Vagina (tissue), 2 donors: ENCODE data around the gene RPS28. TPM values are rescaled to one million over a fixed set of nuclear protein-coding genes. Genes with fewer than 3 reads are reported as not detected.
"Not testable (repeated sequence)": the region's sequence is repeated elsewhere in the genome, so short reads cannot be mapped to it uniquely, and the experiment has no call there.

Experiments
- DNase-seq, 2 donors: peaks; one replicate each; pipeline ENCODE4 v3.0.0-alpha.2; 2017; ENCODE audit errors: extremely low spot score in 2 of 2
- H3K27ac ChIP-seq: fragments of 200-600 bp; sonication (generic); one replicate; pipeline ENCODE4 v1.5.1; 2019
- H3K27me3 ChIP-seq: fragments of 200-600 bp; sonication (generic); one replicate; pipeline ENCODE4 v1.5.1; 2019
- H3K36me3 ChIP-seq, 2 donors: fragments of 200-600 bp; sonication (generic); one replicate each; pipeline ENCODE4 v1.5.1; 2017 to 2019
- H3K4me1 ChIP-seq: fragments of 200-600 bp; sonication (generic); one replicate; pipeline ENCODE4 v1.5.1; 2019
- H3K4me3 ChIP-seq, 2 donors: fragments of 200-600 bp; sonication (generic); 1 replicate in 1 of 2; 2 replicates in 1 of 2; pipeline ENCODE4 v1.5.1; 2016 to 2019
- H3K9me3 ChIP-seq: fragments of 200-600 bp; sonication (generic); one replicate; pipeline ENCODE4 v1.5.1; 2019
- POLR2A ChIP-seq, 2 donors: fragments of 450-650 bp; IDR thresholded peaks; one replicate each; pipeline ENCODE4 v1.6.1; 2017; ENCODE audit warnings: antibody characterized with exemption in 2 of 2, mild to moderate bottlenecking in 2 of 2, moderate library complexity in 2 of 2
- POLR2AphosphoS5 ChIP-seq, 2 donors: sonication (generic); formaldehyde crosslinking; IDR thresholded peaks; one replicate each; pipeline ENCODE4 v1.9.0; 2017; ENCODE audit warnings: antibody characterized with exemption in 2 of 2, mild to moderate bottlenecking in 2 of 2, low read depth in 1 of 2; ENCODE audit not compliant: insufficient read depth in 1 of 2
- intact Hi-C: fragments of 100-400 bp; cut with DNase I; formaldehyde crosslinking; loops from one replicate; pipeline ENCODE4 v1.15.1; 2023
- total RNA-seq: library from RNA; depleted of rRNA; stranded (reverse); fragments of >200 nt; gene quantifications from one replicate; pipeline ENCODE4 v1.2.3, GENCODE V29; 2016
- TF ChIP-seq, protein P1 (sequence below), 3 experiments: fragments of 450-650 bp in 2 of 3; fragments of 200-600 bp in 1 of 3; sonication (generic) in 1 of 3; IDR thresholded peaks; one replicate each; pipeline ENCODE4 v1.5.1; 2017 to 2019; ENCODE audit warnings: antibody characterized with exemption in 3 of 3, mild to moderate bottlenecking in 2 of 3, moderate library complexity in 2 of 3

The RPS28 gene
- total RNA-seq, 1 donor from 2014 or later = 516 TPM

GRCh38 chr19:8316351-8317125 lies 4.8 kb upstream of the RPS28 start:
- TF ChIP-seq POLR2AphosphoS5 (IDR thresholded peaks at IDR 0.05; ENCODE audit: insufficient read depth in 1 of 2, low read depth in 1 of 2) = no peak
- TF ChIP-seq, protein P1, sequence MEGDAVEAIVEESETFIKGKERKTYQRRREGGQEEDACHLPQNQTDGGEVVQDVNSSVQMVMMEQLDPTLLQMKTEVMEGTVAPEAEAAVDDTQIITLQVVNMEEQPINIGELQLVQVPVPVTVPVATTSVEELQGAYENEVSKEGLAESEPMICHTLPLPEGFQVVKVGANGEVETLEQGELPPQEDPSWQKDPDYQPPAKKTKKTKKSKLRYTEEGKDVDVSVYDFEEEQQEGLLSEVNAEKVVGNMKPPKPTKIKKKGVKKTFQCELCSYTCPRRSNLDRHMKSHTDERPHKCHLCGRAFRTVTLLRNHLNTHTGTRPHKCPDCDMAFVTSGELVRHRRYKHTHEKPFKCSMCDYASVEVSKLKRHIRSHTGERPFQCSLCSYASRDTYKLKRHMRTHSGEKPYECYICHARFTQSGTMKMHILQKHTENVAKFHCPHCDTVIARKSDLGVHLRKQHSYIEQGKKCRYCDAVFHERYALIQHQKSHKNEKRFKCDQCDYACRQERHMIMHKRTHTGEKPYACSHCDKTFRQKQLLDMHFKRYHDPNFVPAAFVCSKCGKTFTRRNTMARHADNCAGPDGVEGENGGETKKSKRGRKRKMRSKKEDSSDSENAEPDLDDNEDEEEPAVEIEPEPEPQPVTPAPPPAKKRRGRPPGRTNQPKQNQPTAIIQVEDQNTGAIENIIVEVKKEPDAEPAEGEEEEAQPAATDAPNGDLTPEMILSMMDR (IDR thresholded peaks at IDR 0.05) = no peak
- TF ChIP-seq POLR2A (IDR thresholded peaks at IDR 0.05) = no peak
- DNase-seq = no peak
- Histone ChIP-seq H3K36me3 (peaks cover 0 to 31% of the 10 kb centered on the region in 2 donors), H3K9me3 (no peaks in the 10 kb centered on the region), H3K27ac (no peak overlapping the region), H3K4me1 (peaks cover 20% of the 10 kb centered on the region), H3K4me3 (no peak overlapping the region), H3K27me3 (no peaks in the 10 kb centered on the region)
- intact Hi-C loops = no loop called here

- H3K27ac ChIP-seq, intact Hi-C loops, H3K27me3 ChIP-seq, DNase-seq, H3K9me3 ChIP-seq, H3K4me3 ChIP-seq: not testable (repeated sequence)
- H3K36me3 ChIP-seq = peaks cover 0 to 35% of the 10 kb centered on the region in 2 donors
- peaks cover 33% of the 10 kb centered on the region for H3K4me1 ChIP-seq
Measured at GRCh38 chr19:8318835-8319234, 2.5 kb upstream of the RPS28 start.

DNA sequence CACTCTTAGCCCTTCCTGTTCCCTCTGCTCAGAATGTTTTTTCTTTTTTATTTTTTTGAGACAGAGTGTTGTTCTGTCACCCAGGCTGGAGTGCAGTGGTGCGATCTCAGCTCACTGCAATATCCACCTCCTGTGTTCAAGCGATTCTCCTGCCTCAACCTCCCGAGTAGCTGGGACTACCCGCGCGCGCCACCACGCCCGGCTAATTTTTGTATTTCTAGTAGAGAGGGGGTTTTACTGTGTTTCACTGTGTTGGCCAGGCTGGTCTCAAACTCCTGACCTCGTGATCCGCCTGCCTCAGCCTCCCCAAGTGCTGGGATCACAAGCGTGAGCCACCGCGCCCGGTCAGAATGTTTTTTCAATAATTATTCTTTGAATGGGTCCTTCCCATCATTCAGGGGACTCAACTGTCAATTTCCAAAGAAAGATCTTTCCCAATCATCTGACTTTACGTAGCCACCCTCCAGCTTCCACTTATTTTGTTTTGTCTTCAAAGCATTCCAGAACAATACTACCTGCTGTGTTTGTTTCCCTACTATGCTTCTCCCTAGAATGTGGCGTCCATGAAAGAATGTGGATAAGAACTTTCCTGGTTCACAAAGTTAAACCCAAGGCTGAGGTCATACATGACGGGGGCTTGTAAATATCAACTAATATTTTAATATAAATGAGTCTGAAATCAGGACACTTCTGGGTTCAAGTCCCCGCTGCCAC lies 1.3 kb upstream of the RPS28 start:
- no peak for DNase-seq
- Histone ChIP-seq H3K4me1 (peaks cover 37% of the 10 kb centered on the region), H3K27ac (peak overlapping the region; percentile 95), H3K27me3 (no peaks in the 10 kb centered on the region), H3K9me3 (no peaks in the 10 kb centered on the region), H3K36me3 (peaks cover 0 to 23% of the 10 kb centered on the region in 2 donors), H3K4me3 (peak overlapping the region; percentile 83 to 98)
- intact Hi-C loops = no loop called here
- TF ChIP-seq POLR2A (IDR thresholded peaks at IDR 0.05) = no peak
- TF ChIP-seq POLR2AphosphoS5 (IDR thresholded peaks at IDR 0.05; ENCODE audit: insufficient read depth in 1 of 2, low read depth in 1 of 2) = no peak
- TF ChIP-seq, protein P1 (IDR thresholded peaks at IDR 0.05) = no peak

DNA sequence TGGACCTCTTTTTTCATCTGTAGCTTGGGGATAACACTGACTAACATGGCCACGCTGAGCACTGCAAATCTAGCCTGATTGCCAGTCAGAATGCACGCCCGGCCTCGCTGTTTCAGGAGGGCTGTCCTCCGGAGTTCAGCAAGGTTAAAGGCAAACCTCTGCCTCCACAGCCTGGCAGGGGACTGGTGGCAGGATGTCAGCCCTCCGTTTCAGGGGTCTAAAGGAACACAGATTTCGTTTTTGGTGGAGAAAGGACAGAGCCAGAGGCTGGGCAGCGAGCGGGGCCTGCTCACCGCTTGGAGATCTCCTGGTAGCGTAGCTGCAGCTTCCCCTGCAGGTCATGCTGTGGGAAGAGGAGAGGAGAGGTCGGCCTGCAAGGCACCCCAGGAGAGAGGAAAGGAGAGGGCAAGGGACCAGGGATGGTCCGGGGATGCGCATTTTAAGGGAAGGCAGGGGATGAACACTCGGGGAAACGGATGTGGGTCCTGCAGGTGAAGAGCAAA lies 681 bp upstream of the RPS28 start:
- peaks cover 0 to 17% of the 10 kb centered on the region in 2 donors for H3K36me3 ChIP-seq
- intact Hi-C loops = no loop called here
- H3K4me3 ChIP-seq = peak overlapping the region; percentile 83 to 98
- H3K4me1 ChIP-seq = peaks cover 37% of the 10 kb centered on the region
- H3K9me3 ChIP-seq = no peaks in the 10 kb centered on the region
- peak overlapping the region; percentile 95 for H3K27ac ChIP-seq
- H3K27me3 ChIP-seq = no peaks in the 10 kb centered on the region
- DNase-seq = no peak
- TF ChIP-seq POLR2A (IDR thresholded peaks at IDR 0.05) = no peak
- TF ChIP-seq, protein P1 (IDR thresholded peaks at IDR 0.05) = no peak
- TF ChIP-seq POLR2AphosphoS5 (IDR thresholded peaks at IDR 0.05; ENCODE audit: insufficient read depth in 1 of 2, low read depth in 1 of 2) = no peak

DNA sequence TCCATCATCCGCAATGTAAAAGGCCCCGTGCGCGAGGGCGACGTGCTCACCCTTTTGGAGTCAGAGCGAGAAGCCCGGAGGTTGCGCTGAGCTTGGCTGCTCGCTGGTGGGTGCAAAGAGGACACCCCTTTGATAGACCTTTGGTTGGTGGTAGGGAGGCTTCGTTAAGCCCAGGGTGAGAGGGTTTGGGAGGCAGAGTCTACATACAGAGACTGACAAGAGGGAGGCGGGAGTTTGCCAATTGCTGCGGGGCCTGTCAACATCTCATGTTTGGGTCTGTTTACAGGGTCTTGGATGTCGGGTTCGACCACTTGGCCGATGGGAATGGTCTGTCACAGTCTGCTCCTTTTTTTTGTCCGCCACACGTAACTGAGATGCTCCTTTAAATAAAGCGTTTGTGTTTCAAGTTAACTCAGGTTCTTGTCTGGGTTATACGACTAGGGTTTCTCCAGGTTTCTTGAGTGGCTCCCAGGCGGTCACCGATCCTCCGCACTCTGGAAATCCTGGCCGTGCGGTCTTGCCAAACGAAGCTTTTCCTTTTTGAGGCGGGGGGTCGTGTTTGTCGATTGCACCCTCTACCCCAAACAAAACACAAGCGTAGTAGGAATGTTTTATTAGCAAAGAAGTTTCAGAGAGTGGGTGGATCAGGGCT lies 816 bp downstream of the RPS28 start:
- no peak for DNase-seq
- peak overlapping the region; percentile 95 for H3K27ac ChIP-seq
- peaks cover 37% of the 10 kb centered on the region for H3K4me1 ChIP-seq
- no peaks in the 10 kb centered on the region for H3K9me3 ChIP-seq
- TF ChIP-seq, protein P1 (IDR thresholded peaks at IDR 0.05) = no peak
- TF ChIP-seq POLR2AphosphoS5 (IDR thresholded peaks at IDR 0.05; ENCODE audit: insufficient read depth in 1 of 2, low read depth in 1 of 2) (no peak), POLR2A (IDR thresholded peaks at IDR 0.05) (no peak)
- peaks cover 0 to 15% of the 10 kb centered on the region in 2 donors for H3K36me3 ChIP-seq
- H3K27me3 ChIP-seq = no peaks in the 10 kb centered on the region
- intact Hi-C loops = no loop called here
- H3K4me3 ChIP-seq = peak overlapping the region; percentile 83 to 98
